HG02870 (cell line): ENCODE data around the gene COG3.

Experiments
- ATAC-seq: cut with Tn5 transposase; IDR thresholded peaks from one replicate; pipeline ENCODE4 v1.9.1; 2021; ENCODE audit warnings: mild to moderate bottlenecking, moderate library complexity; ENCODE audit not compliant: unreplicated experiment

Gene COG3

GRCh38 chr13:45445053-45445452 lies 19.7 kb upstream of the COG3 start:
- no peak for ATAC-seq

- ATAC-seq = no peak
Measured at GRCh38 chr13:45446181-45446580, 18.6 kb upstream of the COG3 start.

- ATAC-seq = no peak
Measured at GRCh38 chr13:45447050-45447661, 17.6 kb upstream of the COG3 start.

- no peak for ATAC-seq
Measured at GRCh38 chr13:45448965-45449559, 15.7 kb upstream of the COG3 start.

GRCh38 chr13:45451282-45451681 lies 13.5 kb upstream of the COG3 start:
- no peak for ATAC-seq

DNA sequence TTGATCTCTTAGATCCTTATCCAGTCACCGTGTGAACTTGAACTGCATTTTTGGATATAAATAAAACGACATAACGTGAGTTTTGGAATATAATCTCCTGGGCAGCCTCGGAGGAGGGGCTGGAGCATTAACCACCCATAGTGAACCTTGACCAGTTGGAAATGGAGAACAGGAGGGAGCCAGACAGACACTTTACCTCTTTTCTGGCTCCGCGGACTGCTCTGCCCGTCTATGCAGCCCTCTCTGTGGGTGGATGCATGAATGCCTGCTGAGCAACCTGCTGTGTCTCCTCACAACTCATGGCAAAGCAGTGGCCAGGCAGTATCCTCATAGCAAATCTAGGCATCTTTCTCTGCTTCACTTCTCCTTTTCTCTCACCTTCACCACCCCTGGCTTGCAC lies 10.5 kb upstream of the COG3 start:
- no peak for ATAC-seq

GRCh38 chr13:45456196-45456972 lies 8.4 kb upstream of the COG3 start:
- no peak for ATAC-seq

GRCh38 chr13:45464141-45464686 lies 525 bp upstream of the COG3 start:
- ATAC-seq = no peak

- ATAC-seq = no peak
Measured at GRCh38 chr13:45466359-45466758, 1.6 kb downstream of the COG3 start.

GRCh38 chr13:45468635-45469034 lies 3.9 kb downstream of the COG3 start:
- no peak for ATAC-seq

DNA sequence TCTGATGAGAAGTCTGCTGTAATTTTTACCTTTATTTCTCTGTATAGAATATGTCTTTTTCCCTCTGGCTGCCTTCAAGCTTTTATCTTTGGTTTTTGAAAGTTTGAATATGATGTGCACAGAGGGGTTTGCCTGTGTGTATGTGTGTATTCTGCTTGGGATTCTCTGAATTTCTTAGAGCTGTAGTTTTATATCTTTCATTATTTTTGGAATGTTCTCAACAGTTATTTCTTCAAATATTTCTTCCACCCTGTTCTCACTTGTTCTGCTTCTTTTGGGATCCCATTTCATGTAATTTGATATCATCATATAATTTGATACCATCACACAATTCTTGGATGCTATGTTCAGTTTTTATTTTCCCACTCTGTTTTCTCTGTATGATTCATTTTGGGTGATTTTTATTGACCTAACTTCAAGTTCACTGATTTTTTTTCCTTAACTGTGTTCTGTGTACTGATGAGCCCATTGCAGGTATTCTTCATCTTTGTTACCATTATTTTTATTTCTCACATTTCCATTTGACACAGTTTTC lies 7.5 kb downstream of the COG3 start:
- no peak for ATAC-seq

- ATAC-seq = no peak
Measured at GRCh38 chr13:45473627-45474026, 8.9 kb downstream of the COG3 start.

DNA sequence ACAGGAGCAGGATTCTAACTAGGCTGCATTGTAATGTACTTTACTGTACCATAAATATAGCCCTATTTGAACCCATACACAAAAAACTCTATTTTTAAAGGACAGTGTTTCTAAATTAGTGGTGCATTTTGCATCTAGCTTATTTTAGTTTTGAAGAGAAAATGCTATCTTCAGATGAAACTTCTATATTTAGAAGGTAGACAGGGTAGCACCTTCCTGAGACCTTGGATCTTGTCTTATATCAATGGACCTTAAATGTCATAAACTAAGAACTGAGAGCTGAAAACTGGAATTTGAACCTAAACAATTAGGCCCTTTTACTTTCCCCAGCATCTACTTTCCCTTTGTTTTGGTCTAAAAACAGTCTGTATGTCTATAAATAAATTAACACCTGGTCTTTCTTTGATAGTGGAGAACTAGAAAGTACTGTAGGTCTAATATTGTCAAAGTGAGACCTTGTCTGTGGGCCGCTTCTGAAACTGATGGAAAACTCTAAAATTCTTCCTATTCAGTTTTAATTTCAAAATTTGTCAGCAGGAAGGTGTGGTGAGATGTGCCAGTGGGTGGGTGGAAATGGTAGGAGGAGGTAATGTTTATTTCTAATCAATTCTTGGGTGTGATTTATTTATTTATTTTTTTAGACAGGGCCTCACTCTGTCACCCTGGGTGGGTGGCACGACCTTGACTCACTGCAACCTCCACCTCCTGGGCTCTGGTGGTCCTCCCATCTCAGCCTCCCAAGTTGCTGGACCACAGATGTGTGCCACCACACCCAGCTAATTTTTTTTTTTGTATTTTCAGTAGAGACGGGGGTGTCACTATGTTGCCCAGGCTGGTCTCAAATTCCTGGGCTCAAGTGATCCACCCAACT lies 10.1 kb downstream of the COG3 start:
- ATAC-seq = peak; percentile 48

GRCh38 chr13:45479661-45480060 lies 14.9 kb downstream of the COG3 start:
- no peak for ATAC-seq

DNA sequence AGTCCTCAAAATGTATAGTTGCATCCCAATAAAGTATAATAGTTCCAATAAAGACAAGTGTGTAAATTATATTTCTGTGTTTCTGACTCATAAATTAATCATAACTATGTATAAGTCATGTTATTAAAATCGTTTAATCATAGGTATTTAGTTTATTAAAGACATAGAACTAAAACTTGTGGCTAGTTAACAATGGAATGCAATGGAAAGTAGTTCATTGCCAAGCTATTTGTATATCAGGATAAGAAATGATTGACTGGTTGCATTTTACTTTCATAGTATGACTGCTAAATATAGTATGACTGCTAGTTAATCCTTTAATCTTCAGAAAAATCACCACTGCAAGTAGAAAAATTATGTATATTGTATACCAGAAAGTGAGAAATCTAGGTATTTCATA lies 16.9 kb downstream of the COG3 start:
- no peak for ATAC-seq

- no peak for ATAC-seq
Measured at GRCh38 chr13:45482571-45483173, 17.9 kb downstream of the COG3 start.

DNA sequence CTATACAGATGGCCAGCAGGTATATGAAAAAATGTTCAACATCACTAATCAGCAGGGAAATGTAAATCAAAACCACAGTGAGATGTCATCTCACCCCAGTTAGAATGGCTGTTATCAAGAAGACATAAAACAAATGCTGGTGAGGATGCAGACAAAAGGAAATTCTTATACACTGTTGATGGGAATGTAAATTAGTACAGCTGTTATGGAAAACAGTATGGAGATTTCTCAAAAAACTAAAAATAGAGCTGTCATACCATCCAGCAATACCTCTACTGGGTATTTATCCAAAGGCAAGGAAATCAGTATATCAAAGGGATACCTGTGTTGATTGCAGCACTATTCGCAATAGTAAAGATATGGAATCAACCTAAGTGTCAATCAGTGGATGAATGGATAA lies 22.9 kb downstream of the COG3 start:
- no peak for ATAC-seq

DNA sequence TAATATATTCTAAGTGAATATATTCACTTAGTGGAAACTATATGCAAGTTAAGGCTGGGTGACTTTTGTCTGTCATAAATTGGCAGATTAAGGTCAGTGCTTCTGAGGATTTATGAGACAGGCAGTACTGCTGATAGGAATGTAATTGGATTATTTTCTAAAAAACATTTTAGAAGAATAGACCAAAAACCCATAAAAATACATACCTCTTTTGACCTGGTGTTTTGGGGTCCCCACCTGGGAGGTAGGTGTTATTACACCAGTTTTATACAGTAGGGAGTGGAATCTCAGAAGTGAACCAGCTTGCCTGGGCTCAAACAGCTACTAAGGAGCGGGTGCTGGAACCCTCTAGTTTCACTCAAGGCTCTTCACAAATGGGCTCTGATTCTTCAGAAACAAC lies 25.3 kb downstream of the COG3 start:
- no peak for ATAC-seq

DNA sequence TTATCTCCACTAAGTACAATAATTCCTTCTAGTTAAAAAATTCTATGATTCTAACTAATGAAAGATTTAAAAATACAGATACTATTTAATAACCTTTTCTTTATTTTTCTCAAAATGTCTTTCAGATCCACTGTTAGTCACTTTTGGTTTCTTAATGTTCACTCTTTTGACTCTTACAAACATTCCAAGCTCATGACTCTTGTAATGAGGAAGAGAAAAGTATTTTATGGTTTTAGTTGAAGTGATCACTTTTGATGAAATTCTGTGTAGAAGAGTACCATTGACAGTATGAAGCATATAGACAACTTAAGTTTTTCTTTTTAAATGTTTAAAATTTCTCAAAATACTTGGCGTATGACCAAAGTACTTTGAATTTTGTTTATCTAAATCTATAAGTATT lies 27.8 kb downstream of the COG3 start:
- ATAC-seq = no peak

- ATAC-seq = no peak
Measured at GRCh38 chr13:45496942-45497341, 32.2 kb downstream of the COG3 start.
